Epithelial cell of esophagus (primary cell): ENCODE results near the gene SPATA6L.

Experiments used
- DNase-seq: peaks from one replicate; pipeline ENCODE4 v3.0.0; 2010; ENCODE audit warnings: low read depth
- H3K4me3 ChIP-seq: 2 replicates; pipeline ENCODE4 v1.5.1; 2011; ENCODE audit warnings: mild to moderate bottlenecking, low read length, control low read depth
- CTCF ChIP-seq: IDR thresholded peaks from 2 replicates; pipeline ENCODE4 v1.5.1; 2011; ENCODE audit warnings: low read depth, mild to moderate bottlenecking, low read length, control low read depth, inconsistent platforms; ENCODE audit not compliant: insufficient read depth; ENCODE audit errors: missing control alignments

The SPATA6L gene

GRCh38 chr9:4573634-4574389 is 92.5 kb downstream of the SPATA6L start:
- no peak for TF ChIP-seq CTCF
- H3K4me3 ChIP-seq = no peak overlapping the region
- DNase-seq = no peak

GRCh38 chr9:4573176-4573575 is 93.1 kb downstream of the SPATA6L start:
- no peak for TF ChIP-seq CTCF
- no peak for DNase-seq
- H3K4me3 ChIP-seq = no peak overlapping the region

- no peak for TF ChIP-seq CTCF
- peak; percentile 43 for DNase-seq
- H3K4me3 ChIP-seq = no peak overlapping the region
Measured at GRCh38 chr9:4572184-4572826, 94.0 kb downstream of the SPATA6L start.

GRCh38 chr9:4569101-4569500 is 97.2 kb downstream of the SPATA6L start:
- TF ChIP-seq CTCF = no peak
- no peak for DNase-seq

GRCh38 chr9:4567601-4568000 is 98.7 kb downstream of the SPATA6L start:
- TF ChIP-seq CTCF = no peak
- H3K4me3 ChIP-seq = no peak overlapping the region
- peak; percentile 6 for DNase-seq

More at GRCh38 chr9:4569101-4569500, 97.2 kb downstream of the SPATA6L start:
- H3K4me3 ChIP-seq = no peak overlapping the region

- H3K4me3 ChIP-seq = no peak overlapping the region
- DNase-seq = no peak
- TF ChIP-seq CTCF = no peak
Measured at GRCh38 chr9:4566806-4567205, 99.5 kb downstream of the SPATA6L start.
